GM18951 (cell line): ENCODE measurements around the gene COQ5.

Source experiments
- POLR2A ChIP-seq: IDR thresholded peaks from 4 replicates; pipeline ENCODE4 v1.6.1; 2011; ENCODE audit warnings: mild to moderate bottlenecking; ENCODE audit not compliant: insufficient read length, insufficient read depth; ENCODE audit errors: extremely low read depth
- in situ Hi-C: fragments of 300-500 bp; cut with MboI; formaldehyde crosslinking; loops from one replicate; pipeline ENCODE4 v1.12.0; 2022; ENCODE audit warnings: low sequenced_read_pairs, mixed read lengths, inconsistent platforms; ENCODE audit not compliant: unreplicated experiment

The COQ5 gene

GRCh38 chr12:120528861-120529525, at the start of gene COQ5:
Gene COQ5, minus strand, starts transcription at chr12:120529158. Its CDS starts 17 bp downstream, at chr12:120529141.
- in situ Hi-C loops = no loop called here
- peak; percentile 91 for TF ChIP-seq POLR2A

- in situ Hi-C loops = no loop called here
- no peak for TF ChIP-seq POLR2A
Observed at GRCh38 chr12:120574106-120574505, 45.1 kb upstream of the COQ5 start.

- no peak for TF ChIP-seq POLR2A
- in situ Hi-C loops = no loop called here
Observed at GRCh38 chr12:120573560-120573959, 44.6 kb upstream of the COQ5 start.

- TF ChIP-seq POLR2A = no peak
- in situ Hi-C loops = no loop called here
Observed at GRCh38 chr12:120571299-120571698, 42.3 kb upstream of the COQ5 start.

- no peak for TF ChIP-seq POLR2A
- in situ Hi-C loops = no loop called here
Observed at GRCh38 chr12:120563495-120563894, 34.5 kb upstream of the COQ5 start.

- in situ Hi-C loops = no loop called here
- TF ChIP-seq POLR2A = no peak
Observed at GRCh38 chr12:120562906-120563305, 33.9 kb upstream of the COQ5 start.

GRCh38 chr12:120557589-120557988, 28.6 kb upstream of the COQ5 start:
- TF ChIP-seq POLR2A = no peak
- in situ Hi-C loops = no loop called here

- in situ Hi-C loops = no loop called here
- no peak for TF ChIP-seq POLR2A
Observed at GRCh38 chr12:120554678-120555077, 25.7 kb upstream of the COQ5 start.

- no peak for TF ChIP-seq POLR2A
- in situ Hi-C loops = no loop called here
Observed at GRCh38 chr12:120546050-120546386, 17.1 kb upstream of the COQ5 start.

- in situ Hi-C loops = no loop called here
- TF ChIP-seq POLR2A = no peak
Observed at GRCh38 chr12:120544691-120545090, 15.7 kb upstream of the COQ5 start.

GRCh38 chr12:120542166-120542565, 13.2 kb upstream of the COQ5 start:
- no peak for TF ChIP-seq POLR2A
- in situ Hi-C loops = no loop called here

- no peak for TF ChIP-seq POLR2A
- in situ Hi-C loops = no loop called here
Observed at GRCh38 chr12:120540445-120540844, 11.5 kb upstream of the COQ5 start.

- in situ Hi-C loops = no loop called here
- no peak for TF ChIP-seq POLR2A
Observed at GRCh38 chr12:120539303-120539702, 10.3 kb upstream of the COQ5 start.

- TF ChIP-seq POLR2A = no peak
- in situ Hi-C loops = no loop called here
Observed at GRCh38 chr12:120538281-120539156, 9.6 kb upstream of the COQ5 start.
